ES-I3 (cell line): ENCODE data around the gene MYB.

ENCODE experiments used
- H3K36me3 ChIP-seq: 2 replicates; pipeline ENCODE4 v1.6.1; 2013; ENCODE audit warnings: mild to moderate bottlenecking, low read length, control low read depth, moderate library complexity; ENCODE audit not compliant: insufficient read depth
- H3K4me1 ChIP-seq: 2 replicates; pipeline ENCODE4 v1.6.1; 2013; ENCODE audit warnings: mild to moderate bottlenecking, control low read depth, low read length; ENCODE audit not compliant: insufficient read depth
- H3K9ac ChIP-seq: 2 replicates; pipeline ENCODE4 v1.6.1; 2013; ENCODE audit warnings: low read depth, mild to moderate bottlenecking, low read length, moderate library complexity
- H3K9me3 ChIP-seq: 2 replicates; pipeline ENCODE4 v1.6.1; 2013; ENCODE audit warnings: mild to moderate bottlenecking, low read length, moderate library complexity; ENCODE audit not compliant: control insufficient read depth, insufficient read depth

MYB gene

GRCh38 chr6:135212020-135212806, 31.1 kb downstream of the MYB start:
- no peaks in the 10 kb centered on the region for H3K36me3 ChIP-seq
- no peaks in the 10 kb centered on the region for H3K9me3 ChIP-seq
- no peak overlapping the region for H3K9ac ChIP-seq
- H3K4me1 ChIP-seq, result no peaks in the 10 kb centered on the region

GRCh38 chr6:135212935-135213334, 31.8 kb downstream of the MYB start:
- no peaks in the 10 kb centered on the region for H3K9me3 ChIP-seq
- H3K9ac ChIP-seq, result no peak overlapping the region
- H3K36me3 ChIP-seq, result no peaks in the 10 kb centered on the region
- H3K4me1 ChIP-seq, result no peaks in the 10 kb centered on the region

GRCh38 chr6:135213616-135214015, 32.5 kb downstream of the MYB start:
- no peaks in the 10 kb centered on the region for H3K9me3 ChIP-seq
- no peaks in the 10 kb centered on the region for H3K4me1 ChIP-seq
- H3K9ac ChIP-seq, result no peak overlapping the region
- H3K36me3 ChIP-seq, result no peaks in the 10 kb centered on the region

- Histone ChIP-seq H3K9me3 (no peaks in the 10 kb centered on the region), H3K36me3 (no peaks in the 10 kb centered on the region), H3K9ac (no peak overlapping the region), H3K4me1 (no peaks in the 10 kb centered on the region)
These were observed 34.1 kb downstream of the MYB start for GRCh38 chr6:135215160-135215559.

GRCh38 chr6:135215563-135215962, 34.5 kb downstream of the MYB start:
- Histone ChIP-seq H3K4me1 (no peaks in the 10 kb centered on the region), H3K36me3 (no peaks in the 10 kb centered on the region), H3K9ac (no peak overlapping the region; the same call in 1 of the 2 replicates), H3K9me3 (no peaks in the 10 kb centered on the region)

- no peaks in the 10 kb centered on the region for H3K36me3 ChIP-seq
- no peak overlapping the region for H3K9ac ChIP-seq
- no peaks in the 10 kb centered on the region for H3K4me1 ChIP-seq
- H3K9me3 ChIP-seq, result no peaks in the 10 kb centered on the region
These were observed 36.6 kb downstream of the MYB start for GRCh38 chr6:135217663-135218062.

GRCh38 chr6:135219346-135219745, 38.2 kb downstream of the MYB start:
- no peak overlapping the region for H3K9ac ChIP-seq
- H3K36me3 ChIP-seq, result no peaks in the 10 kb centered on the region
- no peaks in the 10 kb centered on the region for H3K9me3 ChIP-seq
- no peaks in the 10 kb centered on the region for H3K4me1 ChIP-seq

- no peaks in the 10 kb centered on the region for H3K4me1 ChIP-seq
- no peaks in the 10 kb centered on the region for H3K36me3 ChIP-seq
- no peaks in the 10 kb centered on the region for H3K9me3 ChIP-seq
- H3K9ac ChIP-seq, result no peak overlapping the region
These were observed 39.9 kb downstream of the MYB start for GRCh38 chr6:135221042-135221441.

- no peak overlapping the region for H3K9ac ChIP-seq
- no peaks in the 10 kb centered on the region for H3K9me3 ChIP-seq
- no peaks in the 10 kb centered on the region for H3K36me3 ChIP-seq
- no peaks in the 10 kb centered on the region for H3K4me1 ChIP-seq
These were observed 40.4 kb downstream of the MYB start for GRCh38 chr6:135221505-135221904.

GRCh38 chr6:135222623-135223022, 41.5 kb downstream of the MYB start:
- Histone ChIP-seq H3K36me3 (no peaks in the 10 kb centered on the region), H3K9ac (no peak overlapping the region), H3K9me3 (no peaks in the 10 kb centered on the region), H3K4me1 (no peaks in the 10 kb centered on the region)

- Histone ChIP-seq H3K4me1 (no peaks in the 10 kb centered on the region), H3K36me3 (no peaks in the 10 kb centered on the region), H3K9ac (no peak overlapping the region), H3K9me3 (no peaks in the 10 kb centered on the region)
These were observed 43.0 kb downstream of the MYB start for GRCh38 chr6:135224037-135224647.

- no peaks in the 10 kb centered on the region for H3K4me1 ChIP-seq
- H3K9me3 ChIP-seq, result no peaks in the 10 kb centered on the region
- no peak overlapping the region for H3K9ac ChIP-seq
- H3K36me3 ChIP-seq, result no peaks in the 10 kb centered on the region
These were observed 44.8 kb downstream of the MYB start for GRCh38 chr6:135225911-135226310.

GRCh38 chr6:135226537-135226936, 45.4 kb downstream of the MYB start:
- Histone ChIP-seq H3K9ac (no peak overlapping the region), H3K4me1 (no peaks in the 10 kb centered on the region), H3K9me3 (no peaks in the 10 kb centered on the region), H3K36me3 (no peaks in the 10 kb centered on the region)

- H3K36me3 ChIP-seq, result no peaks in the 10 kb centered on the region
These were observed 46.2 kb downstream of the MYB start for GRCh38 chr6:135227349-135227748.

GRCh38 chr6:135227758-135228157, 46.6 kb downstream of the MYB start:
- no peak overlapping the region for H3K9ac ChIP-seq
- H3K4me1 ChIP-seq, result no peaks in the 10 kb centered on the region
- no peaks in the 10 kb centered on the region for H3K36me3 ChIP-seq
- H3K9me3 ChIP-seq, result no peaks in the 10 kb centered on the region

More at GRCh38 chr6:135227349-135227748, 46.2 kb downstream of the MYB start:
- Histone ChIP-seq H3K4me1 (no peaks in the 10 kb centered on the region), H3K9me3 (no peaks in the 10 kb centered on the region), H3K9ac (no peak overlapping the region)
